ENCODE data around the gene CT47C1. TPM values are rescaled to one million over a fixed set of nuclear protein-coding genes. Genes with fewer than 3 reads are reported as not detected.

Gene CT47C1
- polyA plus RNA-seq, 1 donor (not counting 4 experiments of a cell fraction or from before 2014, with no cell fraction given), result not detected

GRCh38 chrX:119084766-119085165 lies 12.0 kb downstream of the CT47C1 start:
- Histone ChIP-seq H3K9me1 (ENCODE audit: control insufficient read depth, extremely low read depth, insufficient read depth, low read length) (no peaks in the 10 kb centered on the region), H4K20me1 (ENCODE audit: control insufficient read depth, extremely low read depth, insufficient read depth, low read length) (no peaks in the 10 kb centered on the region), H3K4me2 (ENCODE audit: control insufficient read depth, extremely low read depth, insufficient read depth, low read depth, low read length) (no peak overlapping the region), H3K9me3 (ENCODE audit: control insufficient read depth, low read depth, low read length) (no peaks in the 10 kb centered on the region), H3K27ac (ENCODE audit: control insufficient read depth, insufficient read depth, low read length) (no peak overlapping the region), H2AFZ (ENCODE audit: control insufficient read depth, low read length) (no peak overlapping the region), H3K4me1 (ENCODE audit: control insufficient read depth, extremely low read depth, insufficient read depth, low read length) (no peaks in the 10 kb centered on the region), H3K27me3 (ENCODE audit: control insufficient read depth, extremely low read depth, insufficient read depth, low read length) (peaks cover 7% of the 10 kb centered on the region), H3K9ac (ENCODE audit: control insufficient read depth, extremely low read depth, insufficient read depth, low read length) (no peak overlapping the region), H3K79me2 (ENCODE audit: control insufficient read depth, insufficient read depth, low read length) (no peaks in the 10 kb centered on the region), H3K36me3 (ENCODE audit: control insufficient read depth in 2 of 2, extremely low read depth in 1 of 2, insufficient read depth in 2 of 2, low read length in 2 of 2) (no peaks in the 10 kb centered on the region), H3K4me3 (ENCODE audit: control insufficient read depth in 2 of 3, extremely low read depth in 1 of 3, insufficient read depth in 2 of 3, low read depth in 1 of 3, low read length in 3 of 3) (no peak overlapping the region)
- dilution Hi-C loops (cut with MboI; ENCODE audit: extremely low pct_ligation_motif_present, low sequenced_read_pairs), result no loop called here
- TF ChIP-seq CTCF (optimal IDR thresholded peaks at IDR 0.05 in 1 of 3, IDR thresholded peaks at IDR 0.05 in 1 of 3, conservative IDR thresholded peaks at IDR 0.05 in 1 of 3; ENCODE audit: extremely low read depth in 1 of 3, insufficient read depth in 2 of 3, low read length in 3 of 3) (no peak), EZH2 (IDR thresholded peaks at IDR 0.05; ENCODE audit: low read length) (no peak)
- FAIRE-seq (no peak), DNase-seq (ENCODE audit: low read depth, low spot score) (no peak)

GRCh38 chrX:119087121-119087520 lies 14.3 kb downstream of the CT47C1 start:
- Histone ChIP-seq H3K9me1 (ENCODE audit: control insufficient read depth, extremely low read depth, insufficient read depth, low read length) (no peaks in the 10 kb centered on the region), H3K79me2 (ENCODE audit: control insufficient read depth, insufficient read depth, low read length) (no peaks in the 10 kb centered on the region), H3K27ac (ENCODE audit: control insufficient read depth, insufficient read depth, low read length) (no peak overlapping the region), H4K20me1 (ENCODE audit: control insufficient read depth, extremely low read depth, insufficient read depth, low read length) (no peaks in the 10 kb centered on the region), H3K27me3 (ENCODE audit: control insufficient read depth, extremely low read depth, insufficient read depth, low read length) (peaks cover 7% of the 10 kb centered on the region), H3K4me2 (ENCODE audit: control insufficient read depth, extremely low read depth, insufficient read depth, low read depth, low read length) (no peak overlapping the region), H3K9me3 (ENCODE audit: control insufficient read depth, low read depth, low read length) (no peaks in the 10 kb centered on the region), H3K9ac (ENCODE audit: control insufficient read depth, extremely low read depth, insufficient read depth, low read length) (no peak overlapping the region), H3K36me3 (ENCODE audit: control insufficient read depth in 2 of 2, extremely low read depth in 1 of 2, insufficient read depth in 2 of 2, low read length in 2 of 2) (no peaks in the 10 kb centered on the region), H3K4me3 (ENCODE audit: control insufficient read depth in 2 of 3, extremely low read depth in 1 of 3, insufficient read depth in 2 of 3, low read depth in 1 of 3, low read length in 3 of 3) (no peak overlapping the region), H3K4me1 (ENCODE audit: control insufficient read depth, extremely low read depth, insufficient read depth, low read length) (no peaks in the 10 kb centered on the region), H2AFZ (ENCODE audit: control insufficient read depth, low read length) (no peak overlapping the region)
- no peak for TF ChIP-seq EZH2 (IDR thresholded peaks at IDR 0.05; ENCODE audit: low read length)
- TF ChIP-seq CTCF (optimal IDR thresholded peaks at IDR 0.05 in 1 of 3, IDR thresholded peaks at IDR 0.05 in 1 of 3, conservative IDR thresholded peaks at IDR 0.05 in 1 of 3; ENCODE audit: extremely low read depth in 1 of 3, insufficient read depth in 2 of 3, low read length in 3 of 3), result no peak
- no peak for DNase-seq (ENCODE audit: low read depth, low spot score)
- no peak for FAIRE-seq
- dilution Hi-C loops (cut with MboI; ENCODE audit: extremely low pct_ligation_motif_present, low sequenced_read_pairs), result no loop called here

Measured in keratinocyte (primary cell).